GM19193 (cell line): ENCODE results near the gene SEPTIN14.
"Not testable (repeated sequence)": the region's sequence is repeated elsewhere in the genome, so short reads cannot be mapped to it uniquely, and the experiment has no call there.

Experiments
- POLR2A ChIP-seq: IDR thresholded peaks from 4 replicates; pipeline ENCODE4 v1.6.1; 2011; ENCODE audit not compliant: insufficient read depth, insufficient read length; ENCODE audit errors: extremely low read depth

SEPTIN14 gene

GRCh38 chr7:55862652-55863051 lies at the start of gene SEPTIN14:
Gene SEPTIN14 (minus strand): TSS chr7:55862752. CDS start chr7:55861996, 756 bp downstream.
- TF ChIP-seq POLR2A = not testable (repeated sequence)

DNA sequence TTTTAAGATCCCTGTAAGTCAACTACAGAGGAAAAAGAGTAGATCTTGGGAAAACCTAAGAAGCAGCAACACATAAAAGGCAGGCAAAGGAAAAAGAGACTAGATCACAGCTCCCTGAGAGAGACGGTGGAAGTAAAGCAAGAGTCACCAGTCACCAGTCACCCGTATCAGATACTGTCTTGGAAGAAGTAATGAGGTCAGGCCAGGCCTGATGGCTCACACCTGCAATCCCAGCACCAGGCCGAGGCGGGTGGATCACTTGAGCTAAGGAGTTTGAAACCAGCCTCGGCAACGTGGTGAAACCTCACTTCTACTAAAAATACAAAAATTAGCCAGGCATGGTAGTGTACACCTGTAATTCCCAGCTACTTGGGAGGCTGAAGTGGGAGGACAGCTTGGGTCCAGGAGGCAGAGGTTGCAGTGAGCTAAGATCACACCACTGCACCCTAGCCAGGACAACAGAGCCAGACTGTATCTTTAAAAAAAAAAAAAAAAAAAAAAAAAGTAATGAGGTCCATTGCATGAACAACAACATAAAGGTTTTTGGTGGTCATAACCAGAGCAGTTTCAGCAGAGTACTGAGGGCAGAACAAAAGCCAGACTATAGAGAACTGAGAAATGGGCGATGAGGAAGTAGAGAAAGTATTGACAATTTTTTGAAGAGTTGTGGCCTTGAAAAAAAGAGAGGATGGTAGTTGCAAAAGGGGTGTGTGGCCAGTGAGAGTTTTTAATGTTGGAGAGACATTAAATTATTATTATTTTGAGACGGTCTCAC lies 41.6 kb upstream of the SEPTIN14 start:
- TF ChIP-seq POLR2A = no peak

- no peak for TF ChIP-seq POLR2A
These were observed 35.7 kb upstream of the SEPTIN14 start for GRCh38 chr7:55898287-55898686.

DNA sequence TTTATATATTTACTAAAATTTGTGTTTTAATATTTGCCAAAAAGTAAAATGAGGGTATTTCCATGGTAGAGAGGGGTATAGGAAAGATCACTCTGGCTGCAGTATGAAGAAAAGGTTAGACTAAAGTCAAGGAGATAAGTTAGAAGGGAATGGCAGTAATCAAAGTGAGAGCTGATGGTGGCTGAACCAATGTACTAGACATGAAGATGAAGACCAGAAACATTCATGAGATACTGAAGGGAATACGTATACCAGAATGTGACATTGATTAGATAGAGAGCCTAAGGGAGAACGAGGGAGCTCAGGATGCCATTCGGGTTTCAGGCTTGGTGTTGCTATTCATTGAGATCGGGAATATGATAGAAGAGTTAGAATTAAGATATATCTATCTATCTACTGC lies 32.5 kb upstream of the SEPTIN14 start:
- no peak for TF ChIP-seq POLR2A

- TF ChIP-seq POLR2A = no peak
These were observed 31.4 kb upstream of the SEPTIN14 start for GRCh38 chr7:55893940-55894339.

DNA sequence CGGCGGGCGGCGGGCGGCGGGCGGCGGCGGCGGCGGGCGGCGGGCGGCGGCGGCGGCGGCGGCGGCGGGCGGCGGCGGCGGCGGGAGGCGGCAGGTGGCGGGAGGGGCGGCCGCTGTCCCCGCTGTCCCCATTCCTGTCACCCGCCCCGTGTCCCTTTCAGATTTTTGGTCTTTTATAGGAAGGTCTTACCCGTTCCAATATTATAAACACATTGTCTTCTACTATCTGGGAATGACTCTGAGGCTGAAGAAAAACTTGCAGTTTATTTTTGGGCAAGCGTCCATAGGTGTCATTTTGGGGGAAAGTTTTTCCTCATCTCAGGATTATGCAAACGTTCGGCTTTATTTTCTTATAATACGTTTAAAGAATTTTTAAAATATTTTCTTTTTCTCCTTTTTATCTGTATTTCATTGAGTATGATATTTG lies 25.3 kb upstream of the SEPTIN14 start:
- no peak for TF ChIP-seq POLR2A

DNA sequence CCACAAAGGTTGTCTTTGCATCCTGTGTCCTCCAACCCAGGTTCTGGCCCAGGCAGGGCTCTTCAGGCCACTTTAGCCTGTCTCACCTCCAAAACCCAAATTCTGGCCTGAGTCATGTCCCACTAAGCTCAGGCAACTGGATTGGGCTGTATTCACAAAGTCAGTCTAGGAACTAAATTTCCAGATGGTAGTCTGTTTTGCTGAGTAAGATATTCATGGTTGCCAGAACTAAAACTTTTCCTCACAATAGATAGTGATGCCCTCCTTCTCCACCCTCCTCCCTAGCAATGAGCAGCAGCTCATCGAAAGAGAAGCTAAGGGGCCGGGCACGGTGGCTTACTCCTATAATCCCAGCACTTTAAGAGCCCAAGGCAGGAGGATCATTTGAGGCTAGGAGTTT lies 21.8 kb upstream of the SEPTIN14 start:
- TF ChIP-seq POLR2A = no peak

DNA sequence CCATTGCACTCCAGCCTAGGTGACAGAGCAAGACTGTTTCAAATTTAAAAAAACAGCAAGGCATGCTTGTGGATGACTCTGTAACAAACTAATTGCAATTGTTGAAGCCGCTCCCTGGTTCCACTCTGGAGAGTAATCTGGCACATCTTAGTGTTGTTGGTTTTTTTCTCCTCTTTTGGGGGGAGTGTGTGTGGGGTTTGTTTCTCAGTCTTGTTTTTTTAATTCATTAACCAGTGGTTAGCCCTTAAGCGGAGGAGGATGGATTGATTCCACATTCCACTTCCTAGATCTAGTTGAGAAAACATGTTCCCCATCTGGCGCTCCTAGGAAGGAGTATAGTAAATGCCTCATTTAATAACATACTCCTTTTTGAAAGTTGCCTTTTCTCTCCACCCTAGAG lies 16.1 kb upstream of the SEPTIN14 start:
- TF ChIP-seq POLR2A = no peak

DNA sequence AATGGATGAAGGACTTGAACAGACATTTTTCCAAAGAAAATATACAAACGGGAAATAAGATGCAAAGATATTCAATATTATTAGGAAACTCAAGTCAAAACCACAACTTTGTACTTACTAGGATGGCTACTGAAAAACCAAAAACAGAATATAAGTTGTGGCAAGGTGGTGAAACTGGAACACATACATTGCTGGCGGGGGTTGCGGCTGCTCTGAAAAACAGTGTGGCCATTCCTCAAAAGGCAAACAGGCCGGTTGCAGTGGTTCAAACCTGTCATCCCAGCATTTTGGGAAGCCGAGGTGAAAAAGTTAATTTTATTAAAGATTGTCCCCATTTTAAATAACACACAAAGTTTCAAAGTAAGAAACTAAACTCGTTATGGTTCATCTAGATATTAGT lies 14.8 kb upstream of the SEPTIN14 start:
- TF ChIP-seq POLR2A = no peak

GRCh38 chr7:55873765-55874164 lies 11.2 kb upstream of the SEPTIN14 start:
- TF ChIP-seq POLR2A = no peak

DNA sequence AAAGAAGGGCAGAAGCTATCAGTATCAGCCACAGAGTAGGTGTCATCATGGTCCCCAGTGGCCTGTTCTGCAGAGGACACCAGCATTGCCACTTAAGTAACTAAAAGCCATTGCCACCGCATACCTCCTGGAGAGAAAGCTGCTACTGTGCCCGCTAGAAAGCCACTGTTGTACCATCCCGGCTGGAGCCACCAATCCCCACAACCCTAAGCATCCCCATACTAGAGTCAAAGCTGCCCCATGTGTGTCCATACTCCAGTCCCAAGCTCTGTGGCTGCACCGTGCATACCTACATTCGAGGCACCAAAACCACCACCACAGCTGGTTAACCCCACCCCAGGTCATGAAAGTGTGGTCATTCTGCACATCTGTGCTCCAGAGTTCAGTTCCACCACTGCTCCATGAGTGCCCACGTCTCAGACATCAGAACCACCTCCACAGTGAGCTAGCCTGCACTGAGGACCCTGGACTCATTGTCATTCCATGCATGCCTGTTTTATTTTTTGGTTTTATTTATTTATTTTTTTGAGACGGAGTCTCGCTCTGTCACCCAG lies 9.5 kb upstream of the SEPTIN14 start:
- no peak for TF ChIP-seq POLR2A

- no peak for TF ChIP-seq POLR2A
These were observed 24.0 kb downstream of the SEPTIN14 start for GRCh38 chr7:55838595-55838994.

DNA sequence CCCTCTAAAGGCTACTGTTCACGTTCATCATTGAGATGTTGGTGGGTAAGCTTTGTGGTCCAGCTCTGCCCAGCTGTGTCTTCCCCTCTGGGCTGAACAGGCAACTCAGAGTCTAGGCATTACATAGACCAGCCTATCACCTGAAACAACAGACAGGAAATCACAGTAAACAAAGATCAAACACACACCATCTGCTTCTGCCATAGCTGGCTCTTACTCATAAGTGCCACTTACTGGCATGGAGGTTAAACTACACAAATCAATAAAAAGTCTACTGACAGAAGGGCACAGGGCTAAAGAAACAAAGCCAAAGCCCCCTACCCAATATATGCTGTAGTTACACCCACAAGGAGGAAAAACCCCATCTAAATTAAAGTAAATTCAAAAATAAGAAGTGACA lies 35.0 kb downstream of the SEPTIN14 start:
- TF ChIP-seq POLR2A = no peak

- no peak for TF ChIP-seq POLR2A
These were observed 43.9 kb downstream of the SEPTIN14 start for GRCh38 chr7:55818686-55819085.

DNA sequence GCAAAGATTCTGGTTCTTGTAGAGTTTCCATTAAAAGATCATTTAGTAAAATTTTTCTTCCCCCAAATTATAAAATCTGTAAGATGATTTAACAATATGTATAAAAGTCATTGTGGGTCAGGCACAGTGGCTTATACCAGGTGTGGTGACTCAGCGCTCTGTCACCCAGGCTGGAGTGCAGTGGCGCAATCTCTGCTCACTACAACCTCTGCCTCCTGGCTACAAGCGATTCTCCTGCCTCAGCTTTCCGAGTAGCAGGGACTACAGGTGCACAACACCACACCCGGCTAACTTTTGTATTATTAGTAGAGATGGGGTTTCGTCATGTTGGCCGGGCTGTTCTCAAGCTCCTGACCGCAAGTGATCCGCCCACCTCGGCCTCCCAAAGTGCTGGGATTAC lies 68.0 kb downstream of the SEPTIN14 start:
- no peak for TF ChIP-seq POLR2A

DNA sequence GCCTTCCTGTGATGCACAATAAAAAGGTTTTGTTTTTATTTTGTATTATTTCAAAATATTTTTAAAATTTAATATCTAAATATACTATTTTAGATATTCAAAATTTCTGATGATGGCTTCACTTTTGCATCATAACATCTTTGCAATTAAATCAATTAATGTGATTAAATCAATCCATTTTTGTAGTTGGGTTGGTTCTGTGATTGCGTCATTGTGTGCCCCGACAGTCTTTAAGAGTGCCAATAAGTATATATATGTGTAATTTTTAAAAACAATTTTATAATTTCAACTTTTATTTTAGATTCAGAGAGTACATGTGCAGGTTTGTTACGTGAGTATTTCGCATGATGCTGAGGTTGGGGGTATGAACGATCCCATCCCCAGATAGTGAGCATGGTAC lies 70.5 kb downstream of the SEPTIN14 start:
- no peak for TF ChIP-seq POLR2A
